Central memory CD4-positive, alpha-beta T cell (primary cell): ENCODE measurements around the gene TMEM141.
"Not testable (repeated sequence)": the region's sequence is repeated elsewhere in the genome, so short reads cannot be mapped to it uniquely, and the experiment has no call there.

Experiments
- DNase-seq: peaks from one replicate; pipeline ENCODE4 v3.0.0; 2022

TMEM141 gene

GRCh38 chr9:136755302-136756133, 35.6 kb upstream of the TMEM141 start:
- not testable (repeated sequence) for DNase-seq

GRCh38 chr9:136756134-136756438, 35.1 kb upstream of the TMEM141 start:
- DNase-seq = no peak

GRCh38 chr9:136756836-136757235, 34.3 kb upstream of the TMEM141 start:
- no peak for DNase-seq

GRCh38 chr9:136757328-136757727, 33.8 kb upstream of the TMEM141 start:
- DNase-seq = no peak

- no peak for DNase-seq
Measured at GRCh38 chr9:136757751-136758140, 33.4 kb upstream of the TMEM141 start.

GRCh38 chr9:136759001-136759400, 32.1 kb upstream of the TMEM141 start:
- no peak for DNase-seq

- DNase-seq = no peak
Measured at GRCh38 chr9:136759436-136760325, 31.5 kb upstream of the TMEM141 start.

GRCh38 chr9:136760424-136760823, 30.7 kb upstream of the TMEM141 start:
- no peak for DNase-seq

GRCh38 chr9:136760834-136761544, 30.2 kb upstream of the TMEM141 start:
- not testable (repeated sequence) for DNase-seq

GRCh38 chr9:136761545-136761981, 29.6 kb upstream of the TMEM141 start:
- DNase-seq = no peak

- DNase-seq = no peak
Measured at GRCh38 chr9:136762221-136762691, 28.9 kb upstream of the TMEM141 start.

GRCh38 chr9:136762915-136763648, 28.1 kb upstream of the TMEM141 start:
- DNase-seq = no peak

- DNase-seq = no peak
Measured at GRCh38 chr9:136763649-136764035, 27.5 kb upstream of the TMEM141 start.

- DNase-seq = no peak
Measured at GRCh38 chr9:136764301-136764891, 26.7 kb upstream of the TMEM141 start, which contains the start of gene LCN15. TSS of gene LCN15 (minus strand) at chr9:136764518. CDS start at chr9:136764488, 30 bp downstream.

- DNase-seq = no peak
Measured at GRCh38 chr9:136765041-136765440, 26.1 kb upstream of the TMEM141 start.

- DNase-seq = not testable (repeated sequence)
Measured at GRCh38 chr9:136765745-136766409, 25.3 kb upstream of the TMEM141 start.

GRCh38 chr9:136766410-136767120, 24.6 kb upstream of the TMEM141 start:
- DNase-seq = peak; percentile 32

GRCh38 chr9:136769710-136770191, 21.4 kb upstream of the TMEM141 start:
- DNase-seq = peak; percentile 36

- no peak for DNase-seq
Measured at GRCh38 chr9:136771907-136772415, 19.2 kb upstream of the TMEM141 start.

GRCh38 chr9:136773386-136774044, 17.6 kb upstream of the TMEM141 start:
- DNase-seq = no peak
